Ramos (cell line): ENCODE results near the gene KRR1.
"Not testable (repeated sequence)": the region's sequence is repeated elsewhere in the genome, so short reads cannot be mapped to it uniquely, and the experiment has no call there.

ENCODE experiments used
- in situ Hi-C: fragments of 300-500 bp; cut with MboI; formaldehyde crosslinking; loops from one replicate; pipeline ENCODE4 v1.14.3; 2022; ENCODE audit warnings: low sequenced_read_pairs; ENCODE audit not compliant: unreplicated experiment

KRR1 gene

GRCh38 chr12:75526655-75527511, 15.5 kb upstream of the KRR1 start:
- in situ Hi-C loops, result loop anchor here (10.0 kb wide), 1 partner anchor 508 kb away; the partner anchor contains the start of gene PHLDA1

- in situ Hi-C loops, result loop anchor here (10.0 kb wide), 1 partner anchor 510 kb away; the partner anchor contains the start of gene PHLDA1
These were observed 13.9 kb upstream of the KRR1 start for GRCh38 chr12:75525263-75525662.

- in situ Hi-C loops, result loop anchor here (10.0 kb wide), 1 partner anchor 513 kb away; the partner anchor contains the start of gene PHLDA1
These were observed 10.7 kb upstream of the KRR1 start for GRCh38 chr12:75522124-75522523.

- in situ Hi-C loops, result loop anchor here (10.0 kb wide), 1 partner anchor 514 kb away; the partner anchor contains the start of gene PHLDA1
These were observed 9.8 kb upstream of the KRR1 start for GRCh38 chr12:75521224-75521623.

- in situ Hi-C loops, result no loop called here
These were observed 1.8 kb downstream of the KRR1 start for GRCh38 chr12:75509621-75510020.

GRCh38 chr12:75508159-75508558, 3.2 kb downstream of the KRR1 start:
- in situ Hi-C loops, result no loop called here

- in situ Hi-C loops, result no loop called here
These were observed 4.3 kb downstream of the KRR1 start for GRCh38 chr12:75507086-75507485.

GRCh38 chr12:75505706-75506312, 5.6 kb downstream of the KRR1 start:
- in situ Hi-C loops, result no loop called here

GRCh38 chr12:75503866-75504265, 7.5 kb downstream of the KRR1 start:
- in situ Hi-C loops, result no loop called here

GRCh38 chr12:75503459-75503858, 8.0 kb downstream of the KRR1 start:
- in situ Hi-C loops, result no loop called here

- in situ Hi-C loops, result loop anchor here (10.0 kb wide), 1 partner anchor 544 kb away; the partner anchor contains the start of gene PHLDA1
These were observed 20.2 kb downstream of the KRR1 start for GRCh38 chr12:75491169-75491568.

GRCh38 chr12:75489613-75490210, 21.7 kb downstream of the KRR1 start:
- in situ Hi-C loops, result loop anchor here (10.0 kb wide), 1 partner anchor 545 kb away; the partner anchor contains the start of gene PHLDA1

- in situ Hi-C loops, result no loop called here
These were observed 22.2 kb downstream of the KRR1 start for GRCh38 chr12:75489187-75489586.

GRCh38 chr12:75488553-75488952, 22.9 kb downstream of the KRR1 start:
- in situ Hi-C loops, result no loop called here

- in situ Hi-C loops, result no loop called here
These were observed 24.1 kb downstream of the KRR1 start for GRCh38 chr12:75487308-75487707.

- in situ Hi-C loops, result not testable (repeated sequence)
These were observed 27.0 kb downstream of the KRR1 start for GRCh38 chr12:75484450-75484849.

- in situ Hi-C loops, result no loop called here
These were observed 28.0 kb downstream of the KRR1 start for GRCh38 chr12:75483431-75483830.

GRCh38 chr12:75482646-75483045, 28.8 kb downstream of the KRR1 start:
- in situ Hi-C loops, result no loop called here

- in situ Hi-C loops, result no loop called here
These were observed 29.6 kb downstream of the KRR1 start for GRCh38 chr12:75481774-75482173.

- in situ Hi-C loops, result no loop called here
These were observed 30.2 kb downstream of the KRR1 start for GRCh38 chr12:75481013-75481705.
